GM20431 (cell line): ENCODE measurements around the gene DPP4.
"Not testable (repeated sequence)": the region's sequence is repeated elsewhere in the genome, so short reads cannot be mapped to it uniquely, and the experiment has no call there.

ENCODE experiments used
- in situ Hi-C: fragments of 300-500 bp; cut with MseI, MboI; formaldehyde crosslinking; loops from one replicate; pipeline ENCODE4 v1.15.0; 2020; ENCODE audit warnings: low sequenced_read_pairs; ENCODE audit not compliant: unreplicated experiment

Gene DPP4

DNA sequence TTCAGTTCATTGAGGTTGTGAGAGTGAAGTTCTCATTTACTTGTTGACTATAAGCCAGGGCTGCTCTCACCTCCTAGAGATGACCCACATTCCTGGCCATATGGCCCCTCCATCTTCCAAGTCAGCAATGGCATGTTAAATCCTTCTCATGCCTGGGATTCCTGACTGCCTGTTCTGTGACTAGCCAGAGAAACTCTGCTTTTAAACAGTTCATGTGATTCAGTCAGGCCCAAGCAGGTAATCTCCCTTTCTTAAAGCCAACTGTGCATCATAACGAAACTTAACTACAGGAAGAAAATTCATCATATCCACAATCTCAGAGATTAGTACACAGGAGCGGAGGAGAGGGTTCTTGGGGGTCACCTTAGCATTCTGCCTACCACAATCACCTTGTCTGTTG, 11.5 kb downstream of the DPP4 start:
- in situ Hi-C loops = no loop called here

- in situ Hi-C loops = no loop called here
Observed at GRCh38 chr2:162061021-162061420, 13.0 kb downstream of the DPP4 start.

GRCh38 chr2:162060532-162060931, 13.5 kb downstream of the DPP4 start:
- in situ Hi-C loops = no loop called here

GRCh38 chr2:162058973-162059668, 14.9 kb downstream of the DPP4 start:
- in situ Hi-C loops = no loop called here

- in situ Hi-C loops = no loop called here
Observed at GRCh38 chr2:162057426-162057825, 16.6 kb downstream of the DPP4 start.

GRCh38 chr2:162056796-162057399, 17.1 kb downstream of the DPP4 start:
- in situ Hi-C loops = no loop called here

- in situ Hi-C loops = no loop called here
Observed at GRCh38 chr2:162053808-162054155, 20.2 kb downstream of the DPP4 start.

GRCh38 chr2:162053066-162053807, 20.8 kb downstream of the DPP4 start:
- in situ Hi-C loops = no loop called here

DNA sequence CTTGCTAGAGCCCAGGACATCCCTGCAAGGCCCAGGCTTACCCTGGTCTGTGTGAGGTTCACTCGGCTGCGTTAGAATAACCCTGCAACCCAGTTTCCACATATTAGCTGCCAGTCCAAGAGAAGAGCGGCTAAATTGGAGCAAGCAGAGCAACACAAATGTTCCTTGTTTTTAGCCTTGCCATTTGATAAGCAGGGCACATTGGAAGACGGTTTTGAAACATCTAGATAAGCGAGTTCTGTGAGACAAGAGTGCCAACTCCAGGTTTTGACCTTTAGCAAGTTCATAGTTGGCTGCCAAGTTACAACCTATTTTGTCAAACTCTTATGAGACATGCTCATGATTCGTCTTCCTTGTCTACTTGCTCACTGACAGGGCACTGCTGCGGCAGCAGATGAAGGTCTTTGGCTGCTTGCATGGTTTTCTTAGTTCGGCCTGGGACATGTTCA, 23.5 kb downstream of the DPP4 start:
- in situ Hi-C loops = no loop called here

- in situ Hi-C loops = not testable (repeated sequence)
Observed at GRCh38 chr2:162049089-162049488, 24.9 kb downstream of the DPP4 start.

DNA sequence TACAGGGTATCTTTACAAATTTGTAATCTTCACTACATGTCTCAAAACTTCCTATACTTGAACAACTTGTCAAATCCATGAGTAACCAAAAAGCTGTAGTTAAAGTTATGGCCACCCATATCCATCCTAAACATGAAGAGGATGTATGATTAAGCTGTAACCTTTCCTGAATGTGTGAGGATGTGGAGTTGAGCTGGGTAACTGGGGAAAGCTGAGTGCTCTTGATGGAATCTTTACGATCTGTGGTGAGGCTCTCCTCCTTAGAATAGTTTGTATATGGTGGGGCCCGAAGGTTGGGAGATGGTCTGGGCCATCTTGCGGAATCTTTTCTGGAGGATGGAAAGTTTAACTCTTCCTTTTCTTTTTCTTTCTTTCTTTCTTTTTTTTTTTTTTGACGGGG, 29.4 kb downstream of the DPP4 start:
- in situ Hi-C loops = no loop called here

- in situ Hi-C loops = no loop called here
Observed at GRCh38 chr2:162043132-162043531, 30.9 kb downstream of the DPP4 start.

- in situ Hi-C loops = no loop called here
Observed at GRCh38 chr2:162041485-162041884, 32.5 kb downstream of the DPP4 start.

GRCh38 chr2:162038725-162039124, 35.3 kb downstream of the DPP4 start:
- in situ Hi-C loops = no loop called here

DNA sequence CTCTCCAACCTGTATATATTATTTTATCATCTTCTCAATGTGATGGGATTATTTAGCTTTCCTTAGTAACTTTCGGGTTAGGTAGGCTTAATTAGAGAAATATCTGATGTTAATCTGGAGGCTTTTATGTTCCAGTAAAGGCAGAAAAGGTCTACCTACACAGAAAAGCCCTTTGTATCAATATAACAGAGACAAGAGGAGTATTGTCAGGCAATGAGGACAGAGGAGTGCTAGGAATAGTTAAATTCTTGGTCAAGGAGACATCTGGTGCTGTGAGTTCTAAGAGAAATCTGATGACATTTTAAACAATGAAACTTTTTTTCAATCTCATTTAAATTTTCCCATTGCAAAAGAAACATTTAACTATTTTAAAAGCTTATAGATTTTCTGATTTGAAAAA, 36.1 kb downstream of the DPP4 start:
- in situ Hi-C loops = no loop called here

- in situ Hi-C loops = no loop called here
Observed at GRCh38 chr2:162037028-162037795, 36.8 kb downstream of the DPP4 start.

DNA sequence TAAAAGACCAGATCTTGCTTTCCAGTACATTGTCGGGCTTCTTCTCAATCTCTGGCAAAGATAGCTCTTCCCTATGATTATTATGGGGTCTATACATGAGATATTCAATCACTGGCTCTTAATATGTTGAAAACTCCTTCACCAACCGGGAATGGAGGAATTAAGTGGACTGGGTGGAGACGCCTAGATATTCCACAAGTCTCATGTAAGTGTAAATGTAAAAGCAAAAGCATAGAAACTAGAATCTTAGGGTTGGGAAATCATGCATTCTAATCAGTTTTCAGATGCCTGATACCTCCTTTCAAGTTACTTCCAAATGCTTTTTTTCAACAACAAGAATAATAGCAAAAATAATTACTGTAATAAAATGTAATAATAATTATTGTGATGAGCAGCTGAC, 38.0 kb downstream of the DPP4 start:
- in situ Hi-C loops = no loop called here

DNA sequence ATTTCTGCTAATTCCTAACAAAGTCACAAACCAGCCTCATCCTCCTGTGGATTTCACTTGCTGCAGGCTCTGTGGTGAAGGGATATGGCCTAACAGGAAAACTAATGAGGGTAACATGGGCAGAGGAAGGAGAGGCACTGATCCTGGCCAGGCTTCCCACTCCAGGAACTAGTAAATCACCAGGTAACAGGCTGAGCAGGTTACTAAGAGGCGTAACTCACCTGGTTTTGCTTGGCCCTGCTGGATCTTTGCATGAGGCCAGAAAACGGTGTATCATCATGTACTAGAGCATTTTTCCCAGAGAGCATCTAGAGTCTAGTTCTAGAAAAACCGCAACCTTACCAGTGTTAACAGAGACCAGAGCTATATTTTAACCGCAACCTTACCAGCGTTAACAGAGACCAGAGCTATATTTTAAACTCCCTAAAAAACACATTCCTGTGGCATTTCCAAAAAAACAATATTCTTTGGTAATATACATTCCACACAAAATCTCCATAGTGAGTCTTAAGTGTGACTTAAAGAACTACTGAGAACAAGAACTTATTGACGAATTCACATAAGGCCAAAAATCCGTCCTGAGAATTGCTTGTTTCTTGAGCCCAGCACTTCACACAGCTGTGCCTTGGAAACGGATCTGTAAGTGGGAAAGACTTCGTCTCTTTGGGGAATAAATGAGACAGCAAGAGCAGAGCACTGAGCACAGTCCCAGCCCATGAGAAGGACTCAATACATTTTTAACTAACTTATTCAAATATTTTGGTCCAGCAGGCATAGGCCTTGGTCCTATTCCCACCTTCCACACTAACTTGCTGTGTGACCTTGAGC, 43.4 kb downstream of the DPP4 start:
- in situ Hi-C loops = no loop called here

GRCh38 chr2:162029287-162029901, 44.6 kb downstream of the DPP4 start:
- in situ Hi-C loops = no loop called here
